ENCODE data around the gene PDZD4.

- no peak for TF ChIP-seq CTCF (IDR thresholded peaks at IDR 0.05)
- TF ChIP-seq POLR2AphosphoS5 (IDR thresholded peaks at IDR 0.05) = no peak
- TF ChIP-seq EP300 (IDR thresholded peaks at IDR 0.05) = no peak
- no peak for TF ChIP-seq POLR2A (IDR thresholded peaks at IDR 0.05; ENCODE audit: low read depth)
Measured at GRCh38 chrX:153791104-153791852, 39.1 kb downstream of the PDZD4 start.
